HepG2 (cell line): ENCODE results near the gene WEE1. TPM values are rescaled to one million over a fixed set of nuclear protein-coding genes. Genes with fewer than 3 reads are reported as not detected.

Experiments used
- ATAC-seq: fragments of 200-7000 bp; cut with Tn5 transposase; 3 replicates; pipeline ENCODE4 v1.9.1; 2020; ENCODE audit warnings: mild to moderate bottlenecking, moderate library complexity
- BruUV-seq: library from RNA; stranded (reverse); fragments of 400-500 nt; replicated peaks from 2 replicates; lab custom pipeline; 2021; lab: Mats Ljungman, UMichigan
- CTCF ChIA-PET: fragments of 300-600 bp; formaldehyde crosslinking; extraction: SDS; loops from one replicate; lab custom pipeline; 2021; ENCODE audit warnings: low total read pairs, inconsistent platforms, low intra/inter-chr PET ratio; lab: Yijun Ruan, JAX
- POLR2A ChIA-PET: fragments of 350-600 bp; sonication (Branson Sonifier 250); formaldehyde crosslinking; loops from one replicate; lab custom pipeline; 2020; ENCODE audit warnings: antibody characterized with exemption, inconsistent platforms; lab: Yijun Ruan, JAX
- DNase-seq: peaks from one replicate; pipeline ENCODE4 v3.0.0-alpha.2; 2015; ENCODE audit warnings: low spot score
- FAIRE-seq: peaks from 3 replicates; lab custom pipeline; 2011; peaks lifted over from hg19 to GRCh38; lab: Jason Lieb, UNC
- H2AFZ ChIP-seq: one replicate; pipeline ENCODE4 v1.6.1; 2011; ENCODE audit warnings: low read length, inconsistent platforms
- H3K27ac ChIP-seq: fragments of 300-600 bp; 3 replicates; pipeline ENCODE4 v1.8.0; 2011; ENCODE audit warnings: mixed run types, mild to moderate bottlenecking, mixed read lengths, low read length, inconsistent platforms; ENCODE audit not compliant: insufficient read depth; ENCODE audit errors: extremely low read length
- H3K27me3 ChIP-seq, 2 experiments: fragments of 200-600 bp in 1 of 2; 2 replicates in 1 of 2; 3 replicates in 1 of 2; pipeline versions ENCODE4 v1.6.0 to v1.8.0; 2011; ENCODE audit warnings: low read length in 2 of 2, mild to moderate bottlenecking in 2 of 2, moderate library complexity in 2 of 2, inconsistent platforms in 1 of 2; ENCODE audit not compliant: insufficient read depth in 2 of 2, control insufficient read depth in 1 of 2
- H3K36me3 ChIP-seq, 2 experiments: fragments of 200-600 bp in 1 of 2; replicated peaks in 1 of 2; 2 replicates in 1 of 2; 3 replicates in 1 of 2; pipeline versions ENCODE4 v1.5.1 to v1.8.0; 2011; ENCODE audit warnings: low read length in 2 of 2, inconsistent platforms in 1 of 2; ENCODE audit not compliant: insufficient read depth in 2 of 2, control insufficient read depth in 1 of 2
- H3K4me1 ChIP-seq: 2 replicates; pipeline ENCODE4 v1.5.1; 2012; ENCODE audit warnings: low read length, inconsistent platforms; ENCODE audit not compliant: insufficient read depth
- H3K4me2 ChIP-seq: 2 replicates; pipeline ENCODE4 v1.6.0; 2011; ENCODE audit warnings: low read depth, low read length, inconsistent platforms
- H3K4me3 ChIP-seq, 3 experiments: fragments of 200-600 bp in 1 of 3; sonication (generic), shearing (Covaris generic) in 1 of 3; replicated peaks in 1 of 3; 2 replicates each; pipeline ENCODE4 v1.5.1; 2011 to 2016; ENCODE audit warnings: low read length in 3 of 3, inconsistent platforms in 2 of 3, low read depth in 2 of 3, mild to moderate bottlenecking in 2 of 3, control low read depth in 1 of 3, mixed read lengths in 1 of 3; ENCODE audit not compliant: insufficient read depth in 1 of 3
- H3K79me2 ChIP-seq: one replicate; pipeline ENCODE4 v1.6.1; 2011; ENCODE audit warnings: low read length, inconsistent platforms; ENCODE audit not compliant: insufficient read depth
- H3K9ac ChIP-seq: 2 replicates; pipeline ENCODE4 v1.6.0; 2011; ENCODE audit warnings: mild to moderate bottlenecking, low read depth, low read length, inconsistent platforms; ENCODE audit not compliant: insufficient read depth
- H3K9me3 ChIP-seq: 2 replicates; pipeline ENCODE4 v1.5.1; 2012; ENCODE audit warnings: mild to moderate bottlenecking, low read length
- H4K20me1 ChIP-seq: 2 replicates; pipeline ENCODE4 v1.6.0; 2011; ENCODE audit warnings: inconsistent platforms, mild to moderate bottlenecking, low read length, moderate library complexity; ENCODE audit not compliant: insufficient read depth
- BHLHE40 ChIP-seq: IDR thresholded peaks from 2 replicates; pipeline ENCODE4 v1.6.1; 2011; ENCODE audit warnings: low read length, improper control_type of control experiment
- CEBPB ChIP-seq: IDR thresholded peaks from 2 replicates; pipeline ENCODE4 v1.6.1; 2011; ENCODE audit warnings: low read depth, low read length, improper control_type of control experiment, borderline replicate concordance
- HDAC6 ChIP-seq: fragments of 200-600 bp; sonication (generic); IDR thresholded peaks from 2 replicates; pipeline ENCODE4 v1.7.0; 2017; ENCODE audit warnings: mild to moderate bottlenecking, antibody characterized with exemption, low read length, low read depth
- NFRKB ChIP-seq: fragments of 450-650 bp; IDR thresholded peaks from 2 replicates; pipeline ENCODE4 v1.6.1; 2017
- NKX3-1 ChIP-seq: sonication (generic); formaldehyde crosslinking; IDR thresholded peaks from 2 replicates; pipeline ENCODE4 v1.5.0; 2020; ENCODE audit warnings: missing genetic modification reagents
- NPAS2 ChIP-seq: sonication (generic); formaldehyde crosslinking; IDR thresholded peaks from 2 replicates; pipeline ENCODE4 v1.8.0; 2022; ENCODE audit warnings: mild to moderate bottlenecking, missing genetic modification reagents, borderline replicate concordance
- PCBP2 ChIP-seq: fragments of 200-400 bp; formaldehyde crosslinking; optimal IDR thresholded peaks from 2 replicates; pipeline ENCODE3; 2018; ENCODE audit warnings: low read length, low read depth; ENCODE audit not compliant: poor library complexity, severe bottlenecking
- POLR2A ChIP-seq, 2 experiments: IDR thresholded peaks; 2 replicates each; pipeline ENCODE4 v1.6.1; 2011; ENCODE audit warnings: low read depth in 2 of 2, low read length in 2 of 2, mild to moderate bottlenecking in 1 of 2, moderate library complexity in 1 of 2; ENCODE audit not compliant: insufficient read depth in 1 of 2
- SMARCE1 ChIP-seq: fragments of 450-650 bp; IDR thresholded peaks from 2 replicates; pipeline ENCODE4 v1.6.1; 2017; ENCODE audit warnings: borderline replicate concordance
- TCF12 ChIP-seq, 2 experiments: fragments of 450-650 bp in 1 of 2; sonication (generic) in 1 of 2; formaldehyde crosslinking in 1 of 2; IDR thresholded peaks; 2 replicates each; pipeline versions ENCODE4 v1.6.1 to v1.8.0; 2017 to 2022; ENCODE audit warnings: antibody characterized with exemption in 1 of 2, mild to moderate bottlenecking in 1 of 2, missing genetic modification reagents in 1 of 2, moderate library complexity in 1 of 2
- ZKSCAN5 ChIP-seq: sonication (generic); formaldehyde crosslinking; IDR thresholded peaks from 2 replicates; pipeline ENCODE4 v1.5.1; 2020; ENCODE audit warnings: mild to moderate bottlenecking, missing genetic modification reagents
- ZMYM3 ChIP-seq: sonication (generic); formaldehyde crosslinking; IDR thresholded peaks from 2 replicates; pipeline ENCODE4 v1.5.1; 2020; ENCODE audit warnings: mild to moderate bottlenecking, missing genetic modification reagents
- ZNF180 ChIP-seq: sonication (generic); formaldehyde crosslinking; IDR thresholded peaks from 2 replicates; pipeline ENCODE4 v1.4.0; 2020; ENCODE audit warnings: low read depth, missing genetic modification reagents, borderline replicate concordance
- ZNF256 ChIP-seq: sonication (generic); formaldehyde crosslinking; conservative IDR thresholded peaks from 2 replicates; pipeline ENCODE4 v1.4.0; 2020; ENCODE audit warnings: missing genetic modification reagents
- ZNF263 ChIP-seq: sonication (generic); formaldehyde crosslinking; IDR thresholded peaks from 2 replicates; pipeline ENCODE4 v1.4.0; 2020; ENCODE audit warnings: missing genetic modification reagents
- ZNF34 ChIP-seq: sonication (generic); formaldehyde crosslinking; IDR thresholded peaks from 2 replicates; pipeline ENCODE4 v1.4.0; 2020; ENCODE audit warnings: mild to moderate bottlenecking, missing genetic modification reagents, borderline replicate concordance
- ZNF496 ChIP-seq: sonication (generic); formaldehyde crosslinking; IDR thresholded peaks from 2 replicates; pipeline ENCODE4 v1.8.1; 2023; ENCODE audit warnings: mild to moderate bottlenecking, moderate library complexity, missing genetic modification reagents; ENCODE audit not compliant: insufficient replicate concordance
- ZNF556 ChIP-seq: sonication (generic); formaldehyde crosslinking; IDR thresholded peaks from 2 replicates; pipeline ENCODE4 v1.4.0; 2020; ENCODE audit warnings: mild to moderate bottlenecking, missing genetic modification reagents, borderline replicate concordance
- ZNF788 ChIP-seq: sonication (generic); formaldehyde crosslinking; IDR thresholded peaks from 2 replicates; pipeline ENCODE4 v1.5.0; 2020; ENCODE audit warnings: mild to moderate bottlenecking, missing genetic modification reagents, borderline replicate concordance
- WGBS: methylation state at CpG from one replicate; pipeline ENCODE4 v1.1.6; 2017; ENCODE audit warnings: low lambda C conversion rate; 5-methylcytosine and 5-hydroxymethylcytosine counted together
- in situ Hi-C: cut with HindIII; loops from 2 replicates; pipeline ENCODE4 v1.10.0; 2017; ENCODE audit warnings: low pct_unique_long_range_greater_than_20kb; ENCODE audit not compliant: extremely low pct_ligation_motif_present
- intact Hi-C: fragments of 100-400 bp; cut with micrococcal nuclease; formaldehyde crosslinking; loops from one replicate; pipeline ENCODE4 v1.10.0; 2022; ENCODE audit not compliant: unreplicated experiment
- polyA plus RNA-seq, 8 experiments: library from polyadenylated mRNA; depleted of rRNA in 3 of 8; stranded (reverse) in 7 of 8; unstranded in 1 of 8; fragments of >200 nt; fragmentation: Illumina TruSeq in 4 of 8; extraction: Trizol in 4 of 8; gene quantifications; 2 replicates each; pipeline versions ENCODE4 v1.2.1 to v1.2.3, GENCODE V29; 2011 to 2016; ENCODE audit warnings: low read depth in 4 of 8, missing spikeins in 1 of 8, mixed read lengths in 1 of 8; ENCODE audit not compliant: insufficient read depth in 1 of 8
- total RNA-seq, 5 experiments: library from RNA; depleted of rRNA; stranded (reverse); fragments of >200 nt; fragmentation: Illumina TruSeq; extraction: Trizol; gene quantifications; 2 replicates each; pipeline ENCODE4 v1.2.3, GENCODE V29; 2016; ENCODE audit warnings: low read depth in 1 of 5
- TF ChIP-seq, protein P1 (sequence below): sonication (generic); IDR thresholded peaks from 2 replicates; pipeline ENCODE4 v1.6.1; 2016; ENCODE audit warnings: low read depth, borderline replicate concordance
- TF ChIP-seq, protein P2 (sequence below): sonication (generic); formaldehyde crosslinking; IDR thresholded peaks from 2 replicates; pipeline ENCODE4 v1.9.0; 2021; ENCODE audit warnings: missing genetic modification reagents, mild to moderate bottlenecking, borderline replicate concordance

WEE1 gene
- total and polyA plus RNA-seq, 2 of the 13 experiments (the other 11 are each of a cell fraction or from before 2014, with no cell fraction given) = 31.4 to 63.7 TPM

DNA sequence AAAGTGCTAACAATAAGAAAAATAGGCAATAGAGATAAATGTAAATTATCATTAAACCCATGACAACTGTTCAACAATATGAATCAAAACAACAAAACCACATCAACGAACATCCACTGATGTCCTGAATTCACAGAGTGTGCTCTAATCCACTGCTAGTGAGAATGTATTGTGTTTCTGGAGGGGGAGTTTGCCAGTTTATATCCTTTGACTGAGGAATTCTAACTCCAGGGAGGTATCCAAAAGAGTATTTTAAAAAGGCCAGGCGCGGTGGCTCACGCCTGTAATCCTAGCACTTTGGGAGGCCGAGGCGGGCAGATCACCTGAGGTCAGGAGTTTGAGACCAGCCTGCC lies 1.7 kb upstream of the WEE1 start (continued):
- no peak for TF ChIP-seq ZKSCAN5 (CRISPR knock-in tag)
- no peak for TF ChIP-seq CEBPB
- no peak for TF ChIP-seq ZNF180 (CRISPR knock-in tag)
- TF ChIP-seq, protein P1, sequence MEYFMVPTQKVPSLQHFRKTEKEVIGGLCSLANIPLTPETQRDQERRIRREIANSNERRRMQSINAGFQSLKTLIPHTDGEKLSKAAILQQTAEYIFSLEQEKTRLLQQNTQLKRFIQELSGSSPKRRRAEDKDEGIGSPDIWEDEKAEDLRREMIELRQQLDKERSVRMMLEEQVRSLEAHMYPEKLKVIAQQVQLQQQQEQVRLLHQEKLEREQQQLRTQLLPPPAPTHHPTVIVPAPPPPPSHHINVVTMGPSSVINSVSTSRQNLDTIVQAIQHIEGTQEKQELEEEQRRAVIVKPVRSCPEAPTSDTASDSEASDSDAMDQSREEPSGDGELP = no peak
- TF ChIP-seq POLR2A (IDR thresholded peaks at IDR 0.05; ENCODE audit: insufficient read depth in 1 of 2, low read depth in 2 of 2, low read length in 2 of 2) = no peak
- TF ChIP-seq, protein P2, sequence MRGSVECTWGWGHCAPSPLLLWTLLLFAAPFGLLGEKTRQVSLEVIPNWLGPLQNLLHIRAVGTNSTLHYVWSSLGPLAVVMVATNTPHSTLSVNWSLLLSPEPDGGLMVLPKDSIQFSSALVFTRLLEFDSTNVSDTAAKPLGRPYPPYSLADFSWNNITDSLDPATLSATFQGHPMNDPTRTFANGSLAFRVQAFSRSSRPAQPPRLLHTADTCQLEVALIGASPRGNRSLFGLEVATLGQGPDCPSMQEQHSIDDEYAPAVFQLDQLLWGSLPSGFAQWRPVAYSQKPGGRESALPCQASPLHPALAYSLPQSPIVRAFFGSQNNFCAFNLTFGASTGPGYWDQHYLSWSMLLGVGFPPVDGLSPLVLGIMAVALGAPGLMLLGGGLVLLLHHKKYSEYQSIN (CRISPR knock-in tag) = no peak
- peak; percentile 67; the same call in 1 of the 2 replicates for TF ChIP-seq ZMYM3 (CRISPR knock-in tag)
- TF ChIP-seq SMARCE1 = no peak
- TF ChIP-seq PCBP2 = no peak

DNA sequence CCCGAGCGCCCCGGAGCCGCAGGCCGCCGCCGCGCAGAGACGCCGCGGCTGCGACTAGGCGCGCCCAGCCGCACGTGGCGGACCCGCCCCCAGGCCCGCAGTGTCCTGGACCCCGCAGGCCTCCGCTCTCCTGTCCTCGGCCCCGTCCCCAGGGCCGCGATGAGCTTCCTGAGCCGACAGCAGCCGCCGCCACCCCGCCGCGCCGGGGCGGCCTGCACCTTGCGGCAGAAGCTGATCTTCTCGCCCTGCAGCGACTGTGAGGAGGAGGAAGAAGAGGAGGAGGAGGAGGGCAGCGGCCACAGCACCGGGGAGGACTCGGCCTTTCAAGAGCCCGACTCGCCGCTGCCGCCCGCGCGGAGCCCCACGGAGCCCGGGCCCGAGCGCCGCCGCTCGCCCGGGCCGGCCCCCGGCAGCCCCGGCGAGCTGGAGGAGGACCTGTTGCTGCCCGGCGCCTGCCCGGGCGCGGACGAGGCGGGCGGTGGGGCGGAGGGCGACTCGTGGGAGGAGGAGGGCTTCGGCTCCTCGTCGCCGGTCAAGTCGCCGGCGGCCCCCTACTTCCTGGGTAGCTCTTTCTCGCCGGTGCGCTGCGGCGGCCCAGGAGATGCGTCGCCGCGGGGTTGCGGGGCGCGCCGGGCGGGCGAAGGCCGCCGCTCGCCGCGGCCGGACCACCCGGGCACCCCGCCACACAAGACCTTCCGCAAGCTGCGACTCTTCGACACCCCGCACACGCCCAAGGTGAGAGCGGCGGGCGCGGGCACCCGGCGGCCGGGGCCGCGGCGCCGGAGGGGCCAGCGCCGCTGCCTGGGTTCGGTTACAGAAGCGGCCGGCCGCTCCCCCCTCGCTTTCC lies 528 bp downstream of the WEE1 start:
- H4K20me1 ChIP-seq = peaks cover 7% of the 10 kb centered on the region; the same call in 1 of the 2 replicates
- peaks cover 65% of the 10 kb centered on the region for H3K4me1 ChIP-seq
- H3K9ac ChIP-seq = peak overlapping the region; percentile 98
- peak overlapping the region; percentile 100 for H3K27ac ChIP-seq
- DNase-seq = no peak
- H2AFZ ChIP-seq = no peak overlapping the region
- ChIA-PET POLR2A (interaction anchor here (0.9 to 3.3 kb wide), 16 partner anchors 11 to 1235 kb away, joined by 3 to 35 read pairs (median 6); partner anchors contain the start of genes ADM, EIF4G2 and ZNF143), CTCF (interaction anchor here (1.4 kb wide), 1 partner anchor 39 kb away, joined by 4 read pairs; no protein-coding TSS in a partner anchor)
- peaks cover 0 to 24% of the 10 kb centered on the region in 2 experiments; a peak in 3 of 5 replicates for H3K36me3 ChIP-seq
- FAIRE-seq = no peak
- in situ Hi-C loops = loop anchor here (5.0 kb wide), 2 partner anchors 38 to 42 kb away; no protein-coding TSS in a partner anchor
- H3K9me3 ChIP-seq = no peaks in the 10 kb centered on the region
- H3K4me3 ChIP-seq = peak overlapping the region; percentile 78 to 90 (median 87)
- intact Hi-C loops = loop anchor here (2.0 to 5.0 kb wide), 3 partner anchors 39 to 112 kb away; partner anchors contain the start of gene ZNF143
- H3K27me3 ChIP-seq = no peaks in the 10 kb centered on the region; a peak in 1 of 5 replicates
- peaks cover 52% of the 10 kb centered on the region for H3K79me2 ChIP-seq
- WGBS = 0% methylated on average over 16 of the region's 122 CpGs
- no peak for ATAC-seq
- no TSS peak for BruUV-seq
- peak overlapping the region; percentile 71 for H3K4me2 ChIP-seq
- TF ChIP-seq TCF12 (IDR thresholded peaks at IDR 0.05) (no peak), TCF12 (CRISPR knock-in tag; IDR thresholded peaks at IDR 0.05) (0 out of 2 replicates have a peak, but pooled peaks have one; percentile 4), ZNF788 (no peak), NKX3-1 (no peak), ZNF256 (CRISPR knock-in tag) (0 out of 2 replicates have a peak, but pooled peaks have one; percentile 18), ZNF556 (CRISPR knock-in tag) (no peak), BHLHE40 (0 out of 2 replicates have a peak, but pooled peaks have one; percentile 33), ZNF34 (CRISPR knock-in tag) (peak; percentile 12; the same call in 1 of the 2 replicates), ZNF263 (CRISPR knock-in tag) (peak; percentile 75), NFRKB (no peak), NPAS2 (CRISPR knock-in tag) (no peak), ZNF496 (CRISPR knock-in tag) (no peak), HDAC6 (no peak)
